ENCODE data around the gene BRMS1L.

DNA sequence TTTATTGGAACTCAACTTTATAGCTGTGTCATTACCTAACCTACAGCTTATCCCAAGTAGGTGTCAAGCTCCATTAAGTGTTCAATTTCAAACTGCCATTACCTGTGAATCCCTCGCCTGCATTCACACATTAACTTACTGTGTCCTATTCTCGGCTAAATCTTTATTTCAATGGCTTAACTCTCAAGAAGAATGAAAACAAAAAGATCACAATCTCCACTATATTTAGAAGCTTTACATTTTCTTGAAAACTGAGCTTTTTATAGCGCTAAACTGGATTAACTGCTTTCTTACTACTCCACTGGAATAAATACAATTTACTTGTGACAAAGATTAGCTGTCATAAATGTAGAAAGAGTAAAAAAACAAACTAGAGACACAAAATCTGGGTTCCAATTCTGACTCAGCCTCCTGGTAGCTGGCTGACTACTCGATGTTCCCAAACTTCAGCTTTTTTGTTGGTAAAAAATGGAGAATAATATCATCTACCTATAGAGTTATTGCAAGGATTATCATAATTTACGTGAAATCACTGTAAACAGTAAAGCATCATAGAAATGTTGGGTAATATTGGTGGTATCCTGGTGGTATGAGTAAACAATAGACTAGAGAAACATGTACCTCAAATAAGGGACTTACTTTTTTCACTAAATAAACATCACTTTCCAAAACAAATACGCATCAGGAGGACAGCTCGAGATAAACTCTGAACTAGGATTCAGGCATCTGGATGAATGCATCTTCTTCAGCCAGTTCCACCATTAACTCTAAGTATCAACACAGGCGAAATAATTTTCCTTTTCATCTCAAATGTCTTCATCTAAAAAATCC lies 18.8 kb upstream of the BRMS1L start:
- TF ChIP-seq, protein P1, sequence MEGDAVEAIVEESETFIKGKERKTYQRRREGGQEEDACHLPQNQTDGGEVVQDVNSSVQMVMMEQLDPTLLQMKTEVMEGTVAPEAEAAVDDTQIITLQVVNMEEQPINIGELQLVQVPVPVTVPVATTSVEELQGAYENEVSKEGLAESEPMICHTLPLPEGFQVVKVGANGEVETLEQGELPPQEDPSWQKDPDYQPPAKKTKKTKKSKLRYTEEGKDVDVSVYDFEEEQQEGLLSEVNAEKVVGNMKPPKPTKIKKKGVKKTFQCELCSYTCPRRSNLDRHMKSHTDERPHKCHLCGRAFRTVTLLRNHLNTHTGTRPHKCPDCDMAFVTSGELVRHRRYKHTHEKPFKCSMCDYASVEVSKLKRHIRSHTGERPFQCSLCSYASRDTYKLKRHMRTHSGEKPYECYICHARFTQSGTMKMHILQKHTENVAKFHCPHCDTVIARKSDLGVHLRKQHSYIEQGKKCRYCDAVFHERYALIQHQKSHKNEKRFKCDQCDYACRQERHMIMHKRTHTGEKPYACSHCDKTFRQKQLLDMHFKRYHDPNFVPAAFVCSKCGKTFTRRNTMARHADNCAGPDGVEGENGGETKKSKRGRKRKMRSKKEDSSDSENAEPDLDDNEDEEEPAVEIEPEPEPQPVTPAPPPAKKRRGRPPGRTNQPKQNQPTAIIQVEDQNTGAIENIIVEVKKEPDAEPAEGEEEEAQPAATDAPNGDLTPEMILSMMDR (conservative IDR thresholded peaks at IDR 0.05): no peak
- no peak for TF ChIP-seq ZFX (IDR thresholded peaks at IDR 0.05)
